OCI-M2 (cell line): Measurements from ENCODE around the gene RPE.

Experiments
- DNase-seq: peaks from one replicate; lab custom pipeline; 2025; ENCODE audit not compliant: unreplicated experiment; lab: John Stamatoyannopoulos, UW

Gene RPE

GRCh38 chr2:210000464-210001324 is 1.7 kb upstream of the RPE start:
- no peak for DNase-seq

GRCh38 chr2:210003359-210003758 is 921 bp downstream of the RPE start:
- no peak for DNase-seq

DNA sequence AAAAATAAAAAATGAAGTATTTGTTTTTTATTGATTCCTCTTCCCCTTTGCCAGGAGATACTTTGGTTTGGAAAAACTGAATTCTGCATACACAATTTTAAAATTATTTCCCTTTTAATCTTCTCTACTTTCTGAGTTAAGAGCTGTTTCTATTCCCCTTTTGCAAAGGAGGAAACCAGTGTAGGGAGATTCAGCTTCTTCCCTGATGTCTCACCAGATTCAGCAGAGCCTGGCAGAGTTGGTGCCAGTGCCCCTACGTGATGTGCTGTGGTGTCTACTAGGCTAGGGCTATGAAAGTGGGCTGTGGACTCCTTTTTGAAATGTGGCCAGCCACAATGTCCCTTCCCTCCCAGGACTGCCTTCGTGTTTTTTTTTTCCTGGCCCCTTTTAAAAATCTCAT is 2.4 kb downstream of the RPE start:
- DNase-seq: no peak

GRCh38 chr2:210007895-210008294 is 5.5 kb downstream of the RPE start:
- DNase-seq: no peak

GRCh38 chr2:210009126-210009525 is 6.7 kb downstream of the RPE start:
- DNase-seq: no peak

GRCh38 chr2:210009896-210010295 is 7.5 kb downstream of the RPE start:
- no peak for DNase-seq

- DNase-seq: no peak
Observed at GRCh38 chr2:210020138-210020537, 17.7 kb downstream of the RPE start.

DNA sequence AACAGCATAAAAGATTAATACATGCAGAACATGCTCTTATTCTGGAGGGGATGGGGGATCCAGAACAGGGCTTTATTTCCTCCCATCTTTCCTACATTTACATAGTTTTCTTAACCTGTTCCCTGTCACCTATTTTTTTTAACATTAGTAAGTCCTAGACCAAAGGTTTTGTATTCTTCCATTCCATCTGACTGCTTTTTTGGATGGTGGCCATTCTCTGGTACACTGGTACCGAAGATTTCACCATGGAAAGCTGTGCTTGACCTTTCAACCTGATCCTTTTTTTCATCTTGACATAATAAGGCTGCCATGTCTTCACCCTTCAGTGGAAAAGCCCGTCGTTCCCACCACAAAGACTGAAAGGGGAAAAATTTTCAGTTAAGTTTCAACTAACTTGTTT is 20.4 kb downstream of the RPE start:
- DNase-seq: no peak

GRCh38 chr2:210027608-210028007 is 25.2 kb downstream of the RPE start:
- no peak for DNase-seq

- no peak for DNase-seq
Observed at GRCh38 chr2:210028178-210028577, 25.7 kb downstream of the RPE start.

DNA sequence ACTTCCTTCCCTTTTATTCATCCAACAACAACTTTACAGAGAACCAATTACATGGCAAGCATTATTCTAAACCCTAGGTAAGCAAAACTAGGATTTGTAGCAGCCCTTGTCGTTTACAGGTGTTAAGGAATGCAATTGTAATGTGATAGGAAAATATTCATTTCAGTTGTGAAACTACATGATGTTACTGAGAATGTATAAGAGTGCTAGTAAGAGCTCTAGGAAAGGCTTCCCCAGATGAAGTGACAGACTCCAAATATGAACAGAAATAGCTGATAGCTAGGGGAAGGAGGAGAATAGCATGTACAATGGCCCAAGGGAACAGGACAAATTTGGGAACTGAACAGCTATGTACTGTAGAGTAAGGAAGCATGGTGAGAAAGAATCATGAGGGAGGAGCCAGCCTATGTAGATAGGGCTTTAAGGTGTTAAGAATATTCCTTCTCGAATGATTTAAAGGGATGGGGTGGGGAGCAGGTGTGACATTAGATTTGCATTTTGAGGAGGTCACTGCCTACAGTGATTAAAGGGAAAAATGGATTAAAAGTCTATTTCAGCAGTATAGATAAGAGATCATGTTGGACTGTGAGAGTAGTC is 31.7 kb downstream of the RPE start:
- no peak for DNase-seq

- no peak for DNase-seq
Observed at GRCh38 chr2:210035679-210036078, 33.2 kb downstream of the RPE start.

- no peak for DNase-seq
Observed at GRCh38 chr2:210038078-210038477, 35.6 kb downstream of the RPE start.

GRCh38 chr2:210046851-210047500 is 44.5 kb downstream of the RPE start:
- no peak for DNase-seq

- no peak for DNase-seq
Observed at GRCh38 chr2:210049831-210050230, 47.4 kb downstream of the RPE start.

GRCh38 chr2:210050885-210051284 is 48.4 kb downstream of the RPE start:
- DNase-seq: no peak

- DNase-seq: no peak
Observed at GRCh38 chr2:210054696-210055095, 52.3 kb downstream of the RPE start.

DNA sequence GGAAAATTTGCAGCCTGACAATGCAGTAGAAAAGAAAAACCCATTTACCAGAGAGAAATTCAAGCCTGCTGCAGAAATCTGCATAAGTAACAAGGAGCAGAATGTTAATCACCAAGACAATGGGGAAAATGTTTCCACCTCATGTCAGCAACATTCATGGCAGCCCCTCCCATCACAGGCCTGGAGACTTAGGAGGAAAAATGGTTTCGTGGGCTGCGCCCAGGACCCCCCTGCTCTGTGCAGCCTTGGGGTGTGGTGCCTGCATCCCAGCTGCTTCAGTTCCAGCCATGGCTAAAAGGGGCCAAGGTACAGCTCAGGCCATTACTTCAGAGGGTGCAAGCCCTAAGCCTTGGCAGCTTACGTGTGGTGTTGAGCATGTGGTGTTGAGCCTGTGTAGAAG is 53.4 kb downstream of the RPE start:
- DNase-seq: no peak

DNA sequence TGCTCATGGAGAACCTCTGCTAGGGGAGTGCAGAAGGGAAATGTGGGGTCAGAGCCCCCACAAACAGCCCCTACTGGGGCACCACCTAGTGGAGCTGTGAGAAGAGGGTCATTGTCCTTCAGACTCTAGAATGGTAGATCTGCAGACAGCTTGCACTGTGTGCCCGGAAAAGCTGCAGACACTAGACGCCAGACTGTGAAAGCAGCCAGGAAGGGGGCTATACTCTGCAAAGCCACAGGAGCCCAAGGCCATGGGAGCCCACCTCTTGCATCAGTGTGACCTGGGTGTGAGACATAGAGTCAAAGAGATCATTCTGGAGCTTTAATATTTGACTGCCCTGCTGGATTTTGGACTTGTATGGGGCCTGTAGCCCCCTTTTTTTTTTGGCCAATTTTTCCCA is 60.9 kb downstream of the RPE start:
- no peak for DNase-seq
